Renal pelvis (tissue), 12 donors: ENCODE measurements around the gene SPANXA2. TPM values are rescaled to one million over a fixed set of nuclear protein-coding genes. Genes with fewer than 3 reads are reported as not detected.
"Not testable (repeated sequence)": the region's sequence is repeated elsewhere in the genome, so short reads cannot be mapped to it uniquely, and the experiment has no call there.

Experiments used
- DNase-seq: peaks from one replicate; pipeline ENCODE4 v3.0.0-alpha.2; 2013
- long read RNA-seq, 16 experiments: transcript quantifications; one replicate each; lab custom pipeline, GENCODE V29; 2026
- polyA plus RNA-seq, 3 donors: library from polyadenylated mRNA; unstranded; fragments of 120-200 nt; gene quantifications; one replicate each; pipeline ENCODE4 v1.2.1, GENCODE V29; 2013; ENCODE audit not compliant: insufficient read length in 3 of 3

SPANXA2 gene, protein sequence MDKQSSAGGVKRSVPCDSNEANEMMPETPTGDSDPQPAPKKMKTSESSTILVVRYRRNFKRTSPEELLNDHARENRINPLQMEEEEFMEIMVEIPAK
- not detected for polyA plus RNA-seq
- long read RNA-seq, donor 1: 0 reads
- long read RNA-seq, donor 2: 0 reads
- long read RNA-seq, donor 3: 0 reads
- long read RNA-seq, donor 4: 0 reads
- long read RNA-seq, donor 5: 0 reads
- long read RNA-seq, donor 6: 0 reads
- long read RNA-seq, donor 7: 0 reads
- long read RNA-seq, donor 8: 0 reads
- long read RNA-seq, donor 9: 0 reads
- long read RNA-seq, donor 10: 0 reads
- long read RNA-seq, donor 11: 0 reads
- long read RNA-seq, donor 12: 0 reads
- long read RNA-seq, donor 13: 0 reads
- long read RNA-seq, donor 14: 0 reads
- long read RNA-seq, donor 15: 0 reads
- long read RNA-seq, donor 16: 0 reads

DNA sequence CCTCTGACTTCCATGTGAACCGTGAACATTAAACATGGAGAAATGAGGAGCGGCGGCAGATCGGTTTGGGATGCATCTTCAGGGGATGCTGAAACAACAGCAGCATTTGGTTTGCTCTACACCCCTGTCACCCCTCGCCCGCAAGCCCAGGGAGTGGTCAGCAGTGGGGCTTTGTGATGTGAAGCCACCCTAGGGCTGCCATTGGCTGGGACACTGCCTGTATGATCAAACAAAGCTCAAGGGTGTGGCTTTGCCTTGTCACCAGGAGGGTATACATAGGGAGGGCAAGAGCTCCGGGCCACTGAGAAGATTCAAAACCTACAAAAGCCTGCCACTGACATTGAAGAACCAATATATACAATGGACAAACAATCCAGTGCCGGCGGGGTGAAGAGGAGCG is at the start of gene SPANXA2:
Gene SPANXA2 (plus strand): TSS at position 301 of the 400 bp plus-strand sequence. CDS start 60 bp downstream, at position 361.
- DNase-seq: not testable (repeated sequence)

DNA sequence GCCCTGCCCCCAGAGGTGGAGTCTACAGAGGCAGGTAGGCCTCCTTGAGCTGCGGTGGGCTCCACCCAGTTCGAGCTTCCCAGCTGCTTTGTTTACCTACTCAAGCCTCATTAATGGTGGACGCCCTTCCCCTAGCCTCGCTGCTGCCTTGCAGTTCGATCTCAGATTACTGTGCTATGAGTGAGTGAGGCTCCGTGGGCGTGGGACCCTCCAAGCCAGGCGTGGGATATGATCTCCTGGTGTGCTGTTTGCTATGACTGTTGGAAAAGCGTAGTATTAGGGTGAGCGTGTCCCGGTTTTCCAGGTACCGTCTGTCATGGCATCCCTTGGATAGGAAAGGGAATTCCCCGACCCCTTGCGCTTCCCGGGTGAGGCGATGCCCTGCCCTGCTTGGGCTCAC is 47.0 kb upstream of the SPANXA2 start:
- not testable (repeated sequence) for DNase-seq

DNA sequence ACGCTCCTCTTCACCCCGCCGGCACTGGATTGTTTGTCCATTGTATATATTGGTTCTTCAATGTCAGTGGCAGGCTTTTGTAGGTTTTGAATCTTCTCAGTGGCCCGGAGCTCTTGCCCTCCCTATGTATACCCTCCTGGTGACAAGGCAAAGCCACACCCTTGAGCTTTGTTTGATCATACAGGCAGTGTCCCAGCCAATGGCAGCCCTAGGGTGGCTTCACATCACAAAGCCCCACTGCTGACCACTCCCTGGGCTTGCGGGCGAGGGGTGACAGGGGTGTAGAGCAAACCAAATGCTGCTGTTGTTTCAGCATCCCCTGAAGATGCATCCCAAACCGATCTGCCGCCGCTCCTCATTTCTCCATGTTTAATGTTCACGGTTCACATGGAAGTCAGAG is 4.9 kb upstream of the SPANXA2 start, which contains the start of gene SPANXA1:
Gene SPANXA1 (minus strand): TSS at position 101 of the 400 bp plus-strand sequence. CDS start 60 bp downstream, at position 41.
- DNase-seq: not testable (repeated sequence)

DNA sequence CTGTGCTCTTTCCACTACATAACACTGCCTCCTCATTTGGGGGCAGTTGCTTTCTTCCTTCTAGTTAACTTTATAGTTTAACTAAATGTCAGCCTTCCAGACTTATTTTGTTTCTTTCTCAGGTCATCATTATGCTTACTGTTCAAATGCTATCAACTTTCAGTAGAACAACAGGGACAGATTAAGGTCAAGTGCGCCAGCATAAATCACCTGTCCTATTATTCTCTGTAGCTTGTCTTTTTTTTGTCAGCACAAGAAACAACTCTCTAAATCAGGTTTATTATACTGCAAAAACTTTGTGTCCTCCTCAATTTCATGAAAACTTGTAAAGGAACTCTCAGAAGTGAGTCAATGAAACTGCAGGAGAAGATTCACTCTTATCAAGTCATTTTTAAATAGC is 19.6 kb downstream of the SPANXA2 start:
- peak; percentile 57 for DNase-seq

DNA sequence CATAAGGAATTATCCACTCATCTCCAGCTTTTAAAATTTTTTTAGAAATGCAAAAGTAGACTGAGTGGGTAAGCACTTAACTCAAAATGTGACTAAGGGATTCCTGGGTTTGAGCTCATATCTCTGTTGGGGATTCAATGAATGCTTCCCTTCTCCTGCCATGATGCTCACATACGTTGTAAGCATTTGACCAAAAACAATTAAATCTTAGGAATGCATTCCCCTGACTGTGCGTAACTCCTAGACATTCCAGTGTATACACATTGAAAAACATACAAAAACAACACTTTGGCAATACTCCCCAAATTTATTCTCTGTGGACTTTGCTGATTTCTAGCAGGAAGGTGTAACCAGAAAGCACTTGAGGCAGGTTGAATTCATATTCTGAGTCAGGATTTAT is 29.8 kb downstream of the SPANXA2 start:
- DNase-seq: no peak

DNA sequence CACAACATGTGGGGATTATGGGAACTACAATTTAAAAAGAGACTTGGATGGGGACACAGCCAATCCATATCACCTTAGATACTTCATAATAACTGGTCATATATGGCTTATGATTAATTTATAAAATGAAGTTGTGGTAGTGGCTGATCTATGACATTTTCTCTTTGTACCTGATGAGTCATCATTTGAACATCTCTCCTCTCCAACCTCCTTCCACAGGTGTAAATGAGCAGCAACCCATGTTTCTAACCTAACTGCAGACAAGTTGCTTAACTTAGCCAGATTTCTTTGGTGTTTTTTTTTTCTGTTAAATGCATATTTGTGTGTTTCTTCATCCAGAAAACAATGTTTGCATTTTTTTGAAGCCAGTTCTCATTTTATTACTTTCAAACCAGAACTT is 42.6 kb downstream of the SPANXA2 start:
- DNase-seq: no peak

DNA sequence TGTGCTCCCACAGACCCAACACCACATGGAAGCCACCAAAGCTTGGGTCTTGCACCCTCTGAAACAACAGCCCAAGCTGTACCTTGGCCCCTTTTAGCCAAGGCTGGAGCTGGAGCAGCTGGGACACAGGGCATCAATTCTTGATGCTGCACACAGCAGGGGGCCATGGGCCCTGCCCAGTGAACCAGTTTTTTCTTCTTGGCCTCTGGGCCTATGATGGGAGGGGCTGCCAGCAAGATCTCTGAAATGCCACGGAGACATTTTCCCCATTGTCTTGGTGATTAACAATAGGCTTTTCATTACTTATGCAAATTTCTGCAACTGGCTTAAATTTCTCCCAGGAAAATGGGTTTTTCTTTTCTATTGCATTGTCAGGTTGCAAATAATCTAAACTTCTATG is 49.0 kb downstream of the SPANXA2 start:
- DNase-seq: no peak

Other genes with a start within 250 kb of the SPANXA2 start
- gene SPANXA1, start 5.0 kb upstream of the SPANXA2 start, polyA plus RNA-seq: not detected
- not detected for gene SPANXD, start 109.0 kb downstream of the SPANXA2 start, polyA plus RNA-seq
- under 1 TPM; 0.28 to 0.99 (median 0.84) TPM for gene MAGEC3, start 248.6 kb downstream of the SPANXA2 start, polyA plus RNA-seq